GM19193 (cell line): Measurements from ENCODE around the gene CACNA1I.

Experiments
- POLR2A ChIP-seq: IDR thresholded peaks from 4 replicates; pipeline ENCODE4 v1.6.1; 2011; ENCODE audit not compliant: insufficient read depth, insufficient read length; ENCODE audit errors: extremely low read depth

CACNA1I gene

GRCh38 chr22:39638958-39639357 lies 68.4 kb downstream of the CACNA1I start:
- no peak for TF ChIP-seq POLR2A

- TF ChIP-seq POLR2A = no peak
These were observed 71.2 kb downstream of the CACNA1I start for GRCh38 chr22:39641660-39642310.

DNA sequence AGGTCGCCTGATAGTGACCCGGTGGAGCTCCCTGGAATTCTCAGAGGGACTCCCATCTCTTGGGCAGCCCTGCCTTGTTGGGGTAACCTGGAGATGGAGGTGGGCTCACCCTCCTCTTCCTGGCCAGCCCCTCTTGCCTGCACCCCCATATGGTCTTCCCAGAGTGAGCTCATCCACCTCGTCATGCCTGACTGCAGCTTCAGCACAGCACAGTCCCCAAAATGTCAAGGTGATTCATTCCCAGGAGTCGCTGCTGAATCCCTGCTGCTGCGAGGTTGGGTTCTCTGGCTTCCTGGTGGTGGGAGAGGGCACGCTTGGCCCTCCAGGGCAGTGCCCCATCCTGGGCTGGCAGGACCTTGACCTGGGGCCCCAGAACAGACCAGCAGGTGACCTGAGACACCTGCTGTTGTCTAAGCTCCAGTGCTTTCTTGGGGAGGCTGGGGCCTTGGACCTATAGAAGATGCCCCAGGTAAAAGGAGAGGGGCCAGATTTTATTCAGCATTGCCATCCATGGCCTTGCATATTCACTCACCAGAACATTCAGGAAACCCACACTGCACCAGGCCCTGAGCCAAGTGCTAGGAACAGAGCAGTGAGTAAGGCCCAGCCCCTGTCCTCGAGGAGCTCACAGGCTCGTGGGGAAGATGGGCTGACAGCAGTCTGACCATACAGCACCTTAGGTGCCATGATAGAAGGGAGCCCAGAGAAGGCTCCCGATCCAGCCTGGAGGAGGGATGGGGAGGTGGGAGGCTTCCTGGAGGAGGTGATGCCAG lies 72.9 kb downstream of the CACNA1I start:
- no peak for TF ChIP-seq POLR2A

- TF ChIP-seq POLR2A = no peak
These were observed 75.0 kb downstream of the CACNA1I start for GRCh38 chr22:39645532-39645931.

GRCh38 chr22:39646398-39647063 lies 76.0 kb downstream of the CACNA1I start:
- TF ChIP-seq POLR2A = no peak

DNA sequence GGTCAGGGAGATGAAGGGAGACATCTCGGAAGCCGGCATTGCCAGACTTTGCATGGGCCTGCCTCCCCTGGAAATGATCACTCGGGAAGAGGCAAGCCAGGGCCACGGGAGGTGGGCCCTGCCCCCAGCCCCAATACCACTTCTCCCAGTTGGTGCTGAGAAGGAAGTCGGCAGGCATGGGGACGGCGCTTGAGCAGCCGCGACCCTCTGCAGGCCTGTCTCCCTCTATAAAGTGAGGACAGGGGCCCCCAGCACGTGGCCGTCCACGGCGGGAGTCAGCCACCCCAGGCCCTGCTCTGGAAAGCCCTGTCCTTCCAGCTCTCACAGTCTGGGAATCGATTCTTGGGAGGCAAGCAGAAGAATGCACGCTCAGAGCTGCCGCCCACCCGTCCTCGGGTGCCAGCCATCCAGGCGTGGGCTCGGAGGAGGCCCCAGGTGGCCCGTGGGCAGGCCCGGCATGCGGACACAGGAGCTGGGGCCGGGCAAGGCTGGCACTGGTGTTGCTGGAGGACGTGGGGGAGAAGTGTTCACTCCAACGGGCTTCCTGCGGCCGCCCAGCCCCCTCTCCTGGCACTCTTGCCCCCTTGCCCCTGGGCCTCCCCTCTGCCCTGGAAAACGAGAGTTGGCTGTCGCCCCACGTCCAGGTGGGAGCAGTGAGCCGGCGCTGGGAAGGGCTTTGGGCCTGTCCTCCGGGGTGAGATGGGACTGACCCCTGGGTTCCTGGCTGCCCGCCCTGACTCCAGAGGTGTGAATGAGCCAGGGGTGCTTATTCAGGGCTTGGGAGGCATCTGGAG lies 77.5 kb downstream of the CACNA1I start:
- no peak for TF ChIP-seq POLR2A

DNA sequence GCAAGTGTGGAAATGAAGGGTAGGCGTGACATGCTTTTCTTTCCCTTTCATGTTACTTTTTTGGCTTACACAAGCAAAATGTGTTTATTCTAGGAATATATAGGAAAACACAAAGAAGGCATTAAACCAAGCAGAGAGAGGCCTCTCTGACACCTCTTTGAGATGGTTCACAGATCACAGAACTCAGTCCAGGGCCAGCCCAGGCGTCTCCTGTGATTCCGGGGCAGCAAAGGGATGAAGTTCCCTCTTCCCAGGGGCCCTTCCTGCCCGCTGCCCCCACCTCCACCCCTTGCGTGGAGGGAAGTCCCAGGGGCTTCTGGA lies 78.0 kb downstream of the CACNA1I start:
- TF ChIP-seq POLR2A = no peak

DNA sequence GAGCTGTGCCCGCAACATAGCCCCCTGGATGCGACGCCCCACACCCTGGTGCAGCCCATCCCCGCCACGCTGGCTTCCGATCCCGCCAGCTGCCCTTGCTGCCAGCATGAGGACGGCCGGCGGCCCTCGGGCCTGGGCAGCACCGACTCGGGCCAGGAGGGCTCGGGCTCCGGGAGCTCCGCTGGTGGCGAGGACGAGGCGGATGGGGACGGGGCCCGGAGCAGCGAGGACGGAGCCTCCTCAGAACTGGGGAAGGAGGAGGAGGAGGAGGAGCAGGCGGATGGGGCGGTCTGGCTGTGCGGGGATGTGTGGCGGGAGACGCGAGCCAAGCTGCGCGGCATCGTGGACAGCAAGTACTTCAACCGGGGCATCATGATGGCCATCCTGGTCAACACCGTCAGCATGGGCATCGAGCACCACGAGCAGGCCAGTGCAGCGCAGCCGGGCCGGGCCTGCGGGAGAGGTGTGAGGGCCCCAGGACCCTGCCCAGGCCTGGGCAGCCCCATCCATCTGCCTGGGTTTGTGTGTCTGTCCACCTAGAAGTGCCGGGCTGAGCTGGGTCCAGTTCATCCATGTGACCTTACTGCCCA lies 79.0 kb downstream of the CACNA1I start:
- TF ChIP-seq POLR2A = no peak

DNA sequence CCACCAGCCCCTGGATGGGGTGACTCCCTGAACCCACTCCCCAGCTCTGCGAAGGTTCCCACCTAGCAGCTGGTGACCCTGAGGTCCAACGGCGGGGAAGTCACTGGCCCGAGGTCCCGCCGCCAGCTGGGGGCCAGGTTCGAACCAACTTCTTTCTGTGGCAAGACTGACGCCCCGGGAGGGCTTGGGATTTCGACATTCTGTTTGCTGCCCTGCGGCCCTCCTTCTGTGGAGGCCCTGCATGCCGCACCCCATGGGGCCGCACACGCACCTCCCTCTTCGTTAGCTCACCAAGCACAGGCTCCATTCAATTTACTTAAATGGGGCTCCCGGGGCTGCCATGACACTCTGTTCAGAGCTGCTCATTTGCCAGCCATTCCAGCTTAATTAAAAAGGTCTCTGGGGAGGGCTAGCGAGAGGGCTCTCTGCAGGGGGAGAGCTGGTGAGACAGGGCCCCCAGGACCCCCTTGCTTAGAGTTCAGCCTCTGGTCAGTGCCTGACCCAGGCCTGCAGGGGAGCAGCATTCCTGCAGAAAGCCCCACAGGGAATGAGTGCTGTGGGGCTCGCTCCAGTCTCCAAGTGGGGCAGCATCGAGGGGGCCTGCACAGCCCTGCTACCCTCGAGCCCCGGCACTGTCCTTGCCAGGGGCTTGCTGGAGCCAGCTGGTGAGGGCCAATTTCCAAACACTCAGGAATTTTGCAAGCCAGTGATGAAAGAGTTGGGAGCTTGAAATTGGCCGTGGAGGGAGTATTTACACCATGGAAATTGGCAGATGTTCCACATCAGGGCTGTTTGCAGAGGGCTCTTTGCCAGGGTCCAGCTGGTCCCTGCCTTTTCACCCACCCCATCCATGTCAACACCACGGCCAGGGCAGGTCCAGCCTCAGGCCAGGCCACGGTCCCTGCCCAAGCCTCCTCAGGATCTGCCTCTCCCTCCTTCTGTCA lies 80.8 kb downstream of the CACNA1I start:
- no peak for TF ChIP-seq POLR2A

DNA sequence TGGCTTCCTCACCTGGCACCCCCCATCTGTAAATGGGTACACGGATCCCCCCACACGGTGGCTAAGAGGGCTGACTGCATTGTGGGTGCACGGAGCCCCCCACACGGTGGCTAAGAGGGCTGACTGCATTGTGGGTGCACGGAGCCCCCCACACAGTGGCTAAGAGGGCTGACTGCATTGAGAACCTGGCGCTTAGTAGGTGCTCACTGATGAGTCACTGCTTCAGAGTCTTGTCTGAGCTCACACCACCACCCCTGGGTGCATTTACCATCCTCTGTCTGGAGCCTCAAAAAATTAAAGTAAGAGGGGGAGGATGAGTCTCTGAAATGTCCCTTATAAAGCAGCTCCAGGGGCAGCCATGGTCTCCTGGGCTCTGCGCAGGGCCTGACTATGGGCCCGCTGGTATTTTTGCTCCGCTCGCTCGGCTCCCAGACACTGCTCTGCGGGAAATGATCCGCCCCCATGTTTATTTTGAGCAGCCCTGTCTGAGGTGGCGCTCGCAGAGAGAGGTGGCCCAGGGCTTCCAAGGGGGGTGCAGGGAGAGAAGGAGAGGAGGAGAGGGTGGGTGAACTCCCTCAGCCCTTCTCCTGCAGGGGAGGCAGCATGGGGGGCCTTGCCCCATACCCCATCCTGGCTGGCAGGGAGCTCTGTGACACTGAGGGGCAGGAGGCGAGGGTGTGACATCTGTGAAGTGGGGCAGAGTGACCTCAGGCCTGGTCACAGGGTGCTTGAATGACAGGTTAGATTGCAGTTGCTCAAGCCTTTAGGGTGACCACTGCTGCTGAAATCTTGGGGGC lies 82.6 kb downstream of the CACNA1I start:
- TF ChIP-seq POLR2A = no peak

DNA sequence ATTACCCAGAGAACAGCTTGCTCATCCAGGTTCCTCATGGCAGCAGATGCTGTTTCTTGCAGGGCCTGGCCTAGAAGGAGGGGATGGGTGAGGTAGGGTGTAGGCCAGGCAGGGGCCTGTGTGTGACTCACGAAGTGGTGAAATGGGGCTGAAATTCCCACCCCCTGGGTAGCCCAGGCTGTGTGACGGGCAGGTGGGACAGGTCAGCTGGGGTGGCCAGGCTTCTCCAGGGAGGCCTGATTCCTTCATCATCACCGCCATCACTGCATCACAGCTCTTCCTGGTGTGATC lies 83.2 kb downstream of the CACNA1I start:
- TF ChIP-seq POLR2A = no peak

DNA sequence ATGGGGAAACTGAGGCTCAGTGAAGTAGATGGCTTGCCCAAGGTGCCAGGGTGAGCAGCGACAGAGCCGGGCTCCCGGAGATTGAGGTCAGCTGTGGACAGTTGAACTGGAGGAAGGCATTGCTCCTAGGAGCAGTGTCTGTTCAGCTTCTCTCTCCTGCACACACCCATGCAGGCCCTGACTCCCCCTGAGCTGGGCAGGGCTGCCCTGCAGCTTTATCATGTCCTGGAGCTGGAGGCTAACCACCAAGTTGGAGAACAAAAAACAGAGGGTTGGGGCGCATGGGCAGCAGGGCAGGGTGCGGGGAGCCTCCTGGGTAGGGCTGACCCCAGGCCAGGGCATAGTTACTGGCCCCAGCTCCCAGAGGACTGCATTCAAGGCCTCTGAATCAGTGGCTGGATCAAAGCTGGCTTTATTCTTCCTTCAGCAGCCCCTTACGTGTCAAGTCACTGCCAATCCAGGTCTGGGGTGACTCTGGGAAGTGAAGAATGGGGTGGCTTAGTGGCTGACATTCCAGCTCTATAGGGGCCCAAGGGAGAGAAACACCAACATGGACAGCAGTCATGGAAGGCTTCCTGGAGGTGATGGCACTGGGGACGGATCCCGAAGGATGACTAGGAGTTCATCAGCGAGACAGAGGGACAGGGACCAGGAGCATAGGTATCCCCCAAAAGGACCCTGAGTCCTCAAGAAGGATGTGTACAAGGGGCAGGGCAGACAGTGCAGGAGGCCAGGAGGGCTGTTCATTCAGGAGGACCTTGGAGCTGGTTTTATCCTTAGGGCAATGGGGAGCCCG lies 83.8 kb downstream of the CACNA1I start:
- TF ChIP-seq POLR2A = no peak

- no peak for TF ChIP-seq POLR2A
These were observed 84.5 kb downstream of the CACNA1I start for GRCh38 chr22:39655004-39655579.

- no peak for TF ChIP-seq POLR2A
These were observed 85.3 kb downstream of the CACNA1I start for GRCh38 chr22:39655831-39656230.
